HT-29 (cell line): ENCODE measurements around the gene ZNF441. TPM values are rescaled to one million over a fixed set of nuclear protein-coding genes. Genes with fewer than 3 reads are reported as not detected.
A peak's percentile ranks its signal among the peaks of the same experiment; 100 is the strongest.
"Not testable (repeated sequence)": the region's sequence is repeated elsewhere in the genome, so short reads cannot be mapped to it uniquely, and the experiment has no call there.

Source experiments
- DNase-seq: peaks from one replicate; pipeline ENCODE4 v3.0.0-alpha.2; 2015; ENCODE audit warnings: low spot score
- total RNA-seq: library from RNA; depleted of rRNA; stranded (reverse); fragments of >200 nt; shearing (Covaris generic); gene quantifications from 2 replicates; pipeline ENCODE4 v1.2.3, GENCODE V29; 2014

The ZNF441 gene
- total RNA-seq, 1 experiment from 2014 or later = 3.7 TPM

DNA sequence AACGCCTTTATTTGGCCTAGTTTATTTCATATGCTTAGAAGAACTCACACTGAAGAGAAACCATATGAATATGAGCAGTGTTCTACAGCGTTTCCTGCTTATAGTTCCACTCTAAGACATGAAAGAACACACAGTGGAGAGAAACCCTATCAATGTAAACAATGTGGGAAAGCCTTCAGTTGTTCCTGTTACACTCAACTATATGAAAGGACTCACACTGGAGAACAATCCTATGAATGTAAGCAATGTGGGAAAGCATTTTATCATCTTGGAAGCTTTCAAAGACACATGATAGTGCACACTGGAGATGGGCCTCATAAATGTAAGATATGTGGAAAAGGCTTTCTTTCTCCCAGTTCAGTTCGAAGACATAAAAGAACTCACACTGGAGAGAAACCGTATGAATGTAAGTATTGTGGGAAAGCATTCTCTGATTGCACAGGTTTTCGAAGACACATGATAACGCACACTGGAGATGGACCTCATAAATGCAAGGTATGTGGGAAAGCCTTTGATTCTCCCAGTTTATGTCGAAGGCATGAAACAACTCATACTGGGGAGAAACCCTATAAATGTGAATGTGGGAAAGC is 13.7 kb downstream of the ZNF441 start:
- no peak for DNase-seq

DNA sequence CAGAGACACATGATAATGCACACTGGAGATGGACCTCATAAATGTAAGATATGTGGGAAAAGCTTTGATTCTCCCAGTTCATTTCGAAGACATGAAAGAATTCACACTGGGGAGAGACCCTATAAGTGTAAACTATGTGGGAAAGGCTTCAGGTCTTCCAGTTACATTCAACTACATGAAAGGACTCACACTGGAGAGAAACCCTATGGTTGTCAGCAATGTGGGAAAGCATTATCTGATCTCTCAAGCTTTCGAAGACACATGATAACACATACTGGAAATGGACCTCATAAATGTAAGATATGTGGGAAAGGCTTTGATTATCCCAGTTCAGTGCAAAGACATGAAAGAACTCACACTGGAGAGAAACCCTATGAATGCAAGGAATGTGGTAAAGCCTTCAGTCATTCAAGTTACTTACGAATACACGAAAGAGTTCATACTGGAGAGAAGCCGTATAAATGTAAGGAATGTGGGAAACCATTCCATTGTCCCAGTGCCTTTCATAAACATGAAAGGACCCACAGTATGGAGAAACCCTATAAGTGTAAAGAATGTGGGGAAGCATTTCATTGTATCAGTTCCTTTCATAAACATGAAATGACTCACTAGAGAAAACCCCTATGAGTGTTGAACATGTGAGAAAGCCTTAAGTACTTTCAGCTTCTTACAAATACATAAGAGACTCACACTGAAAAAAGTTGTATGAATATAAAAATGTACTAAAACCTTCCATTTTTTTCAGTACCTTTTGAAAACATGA is 14.7 kb downstream of the ZNF441 start:
- DNase-seq = no peak

DNA sequence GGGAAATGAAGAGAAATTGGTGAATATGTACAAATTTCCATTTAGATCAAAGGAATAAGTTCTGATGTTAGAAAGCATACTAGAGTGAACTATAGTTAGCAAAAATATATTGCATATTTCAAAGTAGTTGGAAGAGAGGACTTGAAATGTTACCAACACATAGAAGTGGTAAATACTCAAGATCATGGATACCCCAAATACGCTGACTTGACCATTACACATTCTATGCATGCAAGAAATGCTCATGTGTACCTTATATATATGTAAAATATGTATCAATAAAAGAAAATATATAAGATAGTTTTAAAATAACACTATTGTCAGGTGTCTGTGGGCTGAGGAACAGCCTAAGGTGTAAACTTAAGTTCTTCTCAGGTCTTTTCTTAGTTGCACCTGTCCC is 17.0 kb downstream of the ZNF441 start:
- DNase-seq = no peak

DNA sequence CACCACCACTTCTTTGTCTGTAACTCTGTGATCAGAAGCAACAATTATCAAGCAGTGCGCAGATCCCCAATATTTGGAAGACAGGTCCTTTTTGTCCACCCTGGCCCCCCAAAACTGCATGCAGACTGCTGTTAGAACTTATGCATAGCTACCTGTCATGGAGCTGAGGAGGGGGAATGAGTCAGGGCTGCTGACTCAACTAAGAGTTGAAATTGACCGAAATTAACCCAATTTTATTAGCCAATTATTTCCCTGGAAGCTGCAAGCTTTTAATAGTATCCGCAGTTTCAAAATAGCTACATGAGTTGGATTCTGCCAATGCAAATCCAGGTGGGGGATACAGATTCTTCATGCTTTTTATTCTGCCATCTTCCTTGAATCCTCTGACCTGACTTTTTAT is 17.6 kb downstream of the ZNF441 start:
- DNase-seq = no peak

DNA sequence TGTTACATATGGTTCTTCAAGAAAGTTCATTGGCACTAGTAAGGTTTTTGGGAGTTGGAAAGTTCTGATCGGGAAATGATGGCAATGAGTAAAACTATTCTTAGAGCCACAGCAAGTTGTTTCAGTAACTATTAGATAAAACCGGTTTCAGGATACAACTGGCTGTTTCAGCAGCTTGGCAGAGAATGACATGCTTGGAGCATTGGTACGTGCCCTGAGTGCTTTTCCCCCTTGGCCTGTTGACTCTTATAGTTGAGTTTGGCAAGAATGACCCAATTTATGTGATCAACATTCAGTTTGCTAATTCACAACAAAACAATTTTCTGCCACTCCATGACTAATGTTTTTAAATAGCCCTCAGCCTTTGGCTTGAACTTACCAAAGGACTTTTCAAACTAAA is 20.7 kb downstream of the ZNF441 start:
- no peak for DNase-seq

DNA sequence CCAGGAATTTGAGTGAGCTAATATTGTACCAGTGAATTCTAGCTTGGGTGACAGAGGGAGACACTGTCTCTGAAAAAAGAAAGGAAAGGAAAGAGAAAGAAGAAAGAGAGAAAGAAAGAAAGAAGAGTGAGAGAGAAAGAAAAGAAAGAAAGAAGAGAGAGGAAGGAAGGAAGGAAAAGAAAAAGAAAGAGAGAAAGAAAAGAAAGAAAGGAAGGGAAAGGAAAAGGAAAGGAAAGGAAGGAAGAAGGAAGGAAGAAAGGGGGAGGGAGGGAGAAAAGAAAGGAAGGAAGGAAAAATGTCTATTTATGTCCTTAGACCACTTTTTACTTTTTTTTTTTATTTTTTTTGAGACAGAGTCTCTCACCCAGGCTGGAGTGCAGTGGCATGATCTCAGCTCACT is 26.1 kb downstream of the ZNF441 start:
- DNase-seq = no peak

DNA sequence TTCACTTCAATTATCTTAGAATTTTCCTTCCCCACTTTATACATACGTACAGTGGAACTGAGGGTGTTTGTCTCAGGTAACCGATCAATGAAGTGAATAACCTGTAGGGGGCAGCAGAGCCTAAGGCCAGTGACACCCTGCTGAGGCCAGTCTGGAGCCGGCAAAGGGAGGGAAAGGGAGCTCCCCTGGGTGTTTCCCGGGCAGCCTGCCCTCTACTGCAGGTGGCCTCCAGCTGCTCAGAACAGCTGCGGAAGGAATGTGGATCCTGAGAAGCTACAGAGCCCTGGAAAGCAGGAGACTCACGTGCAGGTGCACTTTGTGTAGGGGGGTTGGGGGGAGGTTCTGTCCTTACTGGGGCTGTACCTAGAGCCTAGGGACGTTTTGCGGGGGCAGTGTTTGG is 30.7 kb downstream of the ZNF441 start:
- DNase-seq = peak; percentile 88

DNA sequence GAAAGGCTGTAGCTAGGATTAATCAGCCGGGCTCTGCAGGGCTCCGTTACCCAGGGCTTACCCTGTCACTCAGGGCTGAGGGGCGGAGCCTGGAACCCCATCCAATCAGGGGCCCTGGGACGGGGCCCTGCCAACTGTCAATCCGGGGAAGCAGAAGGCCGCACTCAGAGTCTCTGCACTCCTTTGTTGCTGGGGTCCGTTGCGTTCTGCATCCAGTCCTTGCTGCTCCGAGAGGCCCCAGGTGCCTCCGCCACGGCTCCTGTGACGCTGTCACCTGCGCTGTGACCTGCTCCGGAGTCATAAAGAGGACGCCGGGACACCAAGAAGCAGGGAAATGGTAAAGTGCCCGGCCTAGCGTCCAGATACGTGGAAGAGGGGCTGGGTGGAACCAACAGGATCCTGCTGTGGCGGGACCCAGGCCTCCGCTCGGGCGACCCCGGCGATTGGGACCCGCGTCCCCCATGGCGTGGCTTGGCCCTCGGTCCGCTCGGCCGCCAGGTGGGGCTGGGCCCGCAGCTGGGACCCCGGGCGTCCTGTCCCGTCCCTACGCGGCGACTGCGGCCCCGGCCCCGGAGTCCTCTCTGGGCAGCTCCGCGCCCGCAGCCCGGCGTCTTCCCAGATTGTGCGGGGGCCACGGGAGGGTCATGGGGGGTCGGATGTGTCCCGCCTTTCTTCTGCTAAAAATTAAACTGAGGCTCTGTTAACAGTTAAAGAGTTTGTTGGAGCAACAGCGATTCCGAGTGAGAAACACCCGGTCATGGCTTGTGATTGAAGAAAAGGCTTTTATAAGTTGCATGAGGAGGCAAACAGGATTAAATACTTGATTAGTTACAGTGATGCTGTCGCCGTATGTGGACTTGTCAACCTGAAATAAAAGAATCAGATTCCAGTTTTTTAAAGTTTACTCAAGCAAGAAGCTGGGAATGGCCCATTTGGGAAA is 31.9 kb downstream of the ZNF441 start, which contains the start of gene ZNF491:
ZNF491 (plus strand) TSS at position 133 of the 940 bp plus-strand sequence. CDS start 7,431 bp downstream, outside the sequence.
- DNase-seq = peak; percentile 59

DNA sequence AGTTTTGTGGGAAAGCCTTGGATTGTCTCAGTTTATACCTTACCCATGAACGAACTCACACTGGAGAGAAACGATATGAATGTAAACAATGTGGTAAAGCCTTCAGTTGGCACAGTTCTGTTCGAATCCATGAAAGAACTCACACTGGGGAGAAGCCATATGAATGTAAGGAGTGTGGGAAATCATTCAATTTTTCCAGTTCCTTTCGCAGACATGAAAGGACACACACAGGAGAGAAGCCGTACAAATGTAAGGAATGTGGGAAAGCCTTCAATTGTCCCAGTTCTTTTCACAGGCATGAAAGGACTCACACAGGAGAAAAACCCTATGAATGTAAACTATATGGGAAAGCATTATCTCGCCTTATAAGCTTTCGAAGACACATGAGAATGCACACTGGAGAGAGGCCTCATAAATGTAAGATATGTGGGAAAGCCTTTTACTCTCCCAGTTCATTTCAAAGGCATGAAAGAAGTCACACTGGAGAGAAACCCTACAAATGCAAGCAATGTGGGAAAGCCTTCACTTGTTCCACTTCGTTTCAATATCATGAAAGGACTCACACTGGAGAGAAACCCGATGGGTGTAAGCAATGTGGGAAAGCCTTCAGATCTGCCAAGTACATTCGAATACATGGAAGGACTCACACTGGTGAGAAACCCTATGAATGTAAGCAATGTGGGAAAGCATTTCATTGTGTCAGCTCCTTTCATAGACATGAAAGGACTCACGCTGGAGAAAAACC is 39.7 kb downstream of the ZNF441 start:
- DNase-seq = no peak

DNA sequence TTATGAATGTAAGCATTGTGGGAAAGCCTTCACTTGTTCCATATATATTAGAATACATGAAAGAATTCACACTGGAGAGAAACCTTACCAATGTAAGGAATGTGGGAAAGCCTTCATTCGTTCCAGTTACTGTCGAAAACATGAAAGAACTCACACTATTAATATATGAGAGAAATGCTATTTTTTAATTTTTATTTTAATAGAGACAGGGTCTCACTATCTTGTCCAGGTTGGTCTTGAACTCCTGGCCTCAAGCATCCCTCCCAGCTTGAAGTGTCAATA is 40.2 kb downstream of the ZNF441 start:
- no peak for DNase-seq

DNA sequence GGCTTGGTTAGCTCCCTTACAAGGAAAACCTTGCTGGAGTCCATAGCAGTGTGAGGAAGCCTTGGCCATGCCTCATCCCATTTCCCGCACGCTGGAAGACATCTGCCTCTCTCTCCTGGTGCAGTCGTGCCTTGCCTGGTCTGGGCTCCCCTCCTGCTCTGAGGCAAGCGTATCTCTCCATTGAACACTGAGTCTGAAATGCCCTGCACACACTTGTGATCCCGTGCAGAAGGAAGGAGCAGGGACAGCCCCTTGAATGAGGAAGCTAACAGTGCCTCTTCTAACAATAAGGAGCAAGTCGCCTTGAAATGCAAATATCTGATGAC is 46.9 kb downstream of the ZNF441 start:
- no peak for DNase-seq

DNA sequence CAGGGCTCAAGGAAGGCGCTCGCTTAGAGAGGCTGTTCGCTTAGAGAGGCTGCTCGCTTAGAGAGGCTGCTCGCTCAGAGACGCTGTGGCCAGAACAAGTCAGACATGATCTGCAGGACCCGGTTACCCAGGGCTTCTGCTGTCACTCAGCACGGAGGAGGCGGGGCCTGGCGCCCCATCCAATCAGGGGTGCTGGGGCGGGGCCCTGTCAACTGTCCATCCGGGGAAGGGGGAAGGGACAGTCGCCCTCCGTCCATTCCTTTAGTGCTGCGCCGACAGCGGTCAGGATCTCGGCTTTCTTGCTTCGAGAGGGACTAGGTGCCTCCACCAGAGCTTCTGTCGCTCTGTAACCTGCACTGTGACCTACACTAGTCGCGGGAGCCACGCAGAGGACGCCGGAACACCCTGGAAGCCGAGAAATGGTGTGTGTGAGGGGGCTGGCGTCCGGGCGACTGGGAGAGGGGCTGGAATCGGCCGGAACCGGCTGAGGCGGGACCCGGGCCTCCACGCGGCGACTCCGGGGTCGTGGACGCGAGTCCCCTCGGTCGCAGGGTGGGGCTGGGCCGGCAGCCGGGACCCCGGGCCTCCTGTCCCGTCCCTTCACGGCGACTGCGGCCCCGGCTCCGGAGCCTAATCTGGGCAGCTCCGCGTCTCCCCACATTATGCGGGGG is 47.4 kb downstream of the ZNF441 start, which contains the start of gene ZNF440:
ZNF440 (plus strand) TSS at position 245 of the 671 bp plus-strand sequence; CDS start at position 420, 175 bp downstream.
- peak; percentile 96 for DNase-seq

DNA sequence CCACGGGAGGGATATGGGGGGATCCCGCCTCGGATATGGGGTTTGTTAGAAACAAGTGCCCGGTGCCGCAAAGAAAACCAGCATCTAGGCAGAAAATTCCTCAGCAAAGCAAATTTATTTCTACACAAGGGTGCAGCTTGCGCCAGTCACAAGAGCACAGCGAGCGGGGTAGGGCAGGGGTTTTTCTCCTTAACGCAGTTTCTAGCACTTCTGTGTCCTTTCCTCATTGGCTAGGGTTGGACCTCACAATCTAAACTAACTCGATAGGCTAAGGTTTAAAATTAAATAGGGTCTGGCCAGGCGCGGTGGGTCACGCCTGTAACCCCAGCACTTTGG is 47.9 kb downstream of the ZNF441 start:
- DNase-seq = peak; percentile 40

DNA sequence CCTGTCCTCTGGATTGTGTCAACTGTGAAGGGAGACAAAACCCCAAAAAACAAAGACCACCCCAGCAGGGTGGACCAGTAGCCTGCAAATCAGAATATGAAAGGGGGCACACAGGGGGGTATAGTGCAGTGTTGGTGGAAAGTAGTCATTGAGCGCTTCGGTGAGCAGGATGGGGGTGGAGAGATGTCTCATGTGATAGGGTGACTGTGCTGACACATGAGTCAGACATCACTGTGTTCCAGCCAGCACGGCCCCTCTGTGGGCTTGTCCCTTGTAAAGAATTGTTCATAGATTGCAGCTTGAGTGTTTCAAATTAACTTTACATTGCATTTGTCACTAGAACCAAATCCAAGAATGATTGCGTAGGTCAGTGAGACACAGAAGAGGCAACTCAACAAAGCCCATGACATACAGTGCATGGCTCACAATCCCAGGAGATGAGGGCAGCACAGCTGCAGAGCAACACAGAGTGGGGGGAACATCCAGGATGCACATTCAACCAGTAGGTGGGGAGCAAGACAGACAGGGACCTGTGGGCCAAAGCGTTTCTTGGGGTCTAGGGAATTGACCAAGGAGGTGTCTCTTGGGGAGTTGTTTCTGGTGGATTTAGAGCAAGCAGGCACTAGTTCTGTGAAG is 54.8 kb downstream of the ZNF441 start:
- DNase-seq = no peak

DNA sequence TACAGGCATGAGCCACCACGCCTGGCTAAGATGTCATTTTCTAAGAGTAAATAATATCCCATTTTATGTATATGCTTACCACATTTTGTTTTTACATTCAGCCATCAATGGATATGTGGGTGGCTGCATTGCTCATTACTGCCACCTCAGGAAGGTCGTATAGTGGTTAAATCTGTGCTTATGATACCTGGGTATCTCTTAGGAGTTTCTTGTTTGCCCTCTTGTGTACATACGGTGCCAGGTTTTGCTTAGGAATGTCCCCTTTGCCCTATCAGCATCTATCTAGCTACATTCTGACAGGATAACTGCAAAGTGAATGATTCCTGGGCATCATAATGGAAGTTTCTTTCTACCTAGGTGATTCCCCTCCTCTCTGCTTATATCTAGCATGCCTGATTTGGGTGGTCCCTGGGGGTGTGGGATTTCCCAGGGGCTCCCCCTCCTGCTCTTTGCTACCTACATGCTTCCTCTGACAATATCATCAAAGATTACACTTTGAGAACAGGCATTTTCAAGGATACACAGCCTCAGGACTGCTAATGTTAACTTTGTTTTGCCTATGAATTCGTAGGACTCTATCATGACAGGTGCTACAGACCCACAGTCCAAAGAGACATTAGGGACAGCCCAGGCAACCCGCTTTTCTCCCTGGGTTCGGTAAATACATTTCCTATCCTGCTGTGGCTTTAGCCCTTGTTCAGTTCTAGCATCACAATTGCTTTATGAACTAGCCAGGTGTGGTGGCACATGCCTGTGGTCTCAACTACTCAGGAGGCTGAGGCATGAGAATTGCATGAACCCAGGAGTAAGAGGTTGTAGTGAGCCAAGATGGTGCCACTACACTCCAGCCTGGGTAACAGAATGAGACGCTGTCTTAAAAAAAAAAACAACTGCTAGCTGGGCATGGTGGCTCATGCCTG is 62.4 kb downstream of the ZNF441 start:
- not testable (repeated sequence) for DNase-seq

DNA sequence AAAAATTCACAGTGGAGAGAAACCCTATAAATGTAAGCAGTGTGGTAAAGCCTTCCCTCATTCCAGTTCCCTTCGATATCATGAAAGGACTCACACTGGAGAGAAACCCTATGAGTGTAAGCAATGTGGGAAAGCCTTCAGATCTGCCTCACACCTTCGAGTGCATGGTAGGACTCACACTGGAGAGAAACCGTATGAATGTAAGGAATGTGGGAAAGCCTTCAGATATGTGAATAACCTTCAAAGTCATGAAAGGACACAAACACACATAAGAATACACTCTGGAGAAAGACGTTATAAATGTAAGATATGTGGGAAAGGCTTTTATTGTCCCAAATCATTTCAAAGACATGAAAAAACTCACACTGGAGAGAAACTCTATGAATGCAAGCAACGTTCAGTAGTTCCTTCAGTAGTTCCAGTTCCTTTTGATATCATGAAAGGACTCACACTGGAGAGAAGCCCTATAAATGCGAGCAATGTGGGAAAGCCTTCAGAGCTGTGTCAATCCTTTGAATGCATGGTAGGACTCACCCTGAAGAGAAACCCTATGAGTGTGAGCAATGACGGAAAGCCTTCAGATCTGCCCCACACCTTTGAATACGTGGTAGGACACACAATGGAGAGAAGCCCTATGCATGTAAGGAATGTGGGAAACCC is 65.6 kb downstream of the ZNF441 start:
- no peak for DNase-seq

DNA sequence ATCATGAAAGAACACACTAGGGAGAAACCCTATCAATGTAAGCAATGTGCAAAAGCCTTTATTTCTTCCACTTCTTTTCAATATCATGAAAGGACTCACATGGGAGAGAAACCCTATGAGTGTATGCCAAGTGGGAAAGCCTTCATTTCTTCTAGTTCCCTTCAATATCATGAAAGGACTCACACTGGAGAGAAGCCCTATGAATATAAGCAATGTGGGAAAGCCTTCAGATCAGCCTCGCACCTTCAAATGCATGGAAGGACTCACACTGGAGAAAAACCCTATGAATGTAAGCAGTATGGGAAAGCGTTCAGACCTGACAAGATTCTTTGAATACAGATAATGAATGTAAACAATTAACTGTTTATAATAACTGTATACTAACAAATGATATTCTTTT is 66.7 kb downstream of the ZNF441 start:
- DNase-seq = no peak
